NCI-H226 (cell line): ENCODE results near the gene DNHD1.
"Not testable (repeated sequence)": the region's sequence is repeated elsewhere in the genome, so short reads cannot be mapped to it uniquely, and the experiment has no call there.

Experiments
- DNase-seq: peaks from one replicate; pipeline ENCODE4 v3.0.0-alpha.2; 2015

Gene DNHD1

GRCh38 chr11:6480299-6480914 lies 16.7 kb upstream of the DNHD1 start:
- no peak for DNase-seq

- DNase-seq: peak; percentile 97
Observed at GRCh38 chr11:6481012-6481923, 15.8 kb upstream of the DNHD1 start, which contains the start of the genes ARFIP2 and TIMM10B. TSS of gene ARFIP2 (minus strand) at chr11:6481331. CDS start at chr11:6480421, 910 bp downstream. TSS of gene TIMM10B (plus strand) at chr11:6481501. CDS start at chr11:6481517, 16 bp downstream.

GRCh38 chr11:6481924-6482275 lies 15.2 kb upstream of the DNHD1 start:
- DNase-seq: no peak

DNA sequence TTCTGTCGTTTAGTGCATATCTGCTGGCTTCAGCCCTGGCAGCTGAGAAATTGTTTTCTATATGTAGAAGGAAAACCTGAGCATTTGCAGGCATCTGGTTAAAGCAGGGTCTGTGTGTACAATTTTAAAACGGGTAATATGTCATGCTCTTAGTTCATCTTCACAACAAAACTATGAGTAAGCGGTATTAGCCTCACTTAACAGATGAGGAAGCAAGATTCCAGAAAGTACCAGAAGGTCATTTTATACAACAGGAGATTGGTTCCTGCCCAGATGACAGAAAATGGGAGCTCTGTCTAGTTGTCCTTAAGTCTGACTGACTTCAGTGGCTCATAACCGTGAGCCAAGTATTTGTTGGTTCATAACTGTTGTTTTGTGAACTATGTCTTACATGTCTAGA lies 14.6 kb upstream of the DNHD1 start:
- no peak for DNase-seq

GRCh38 chr11:6483015-6483414 lies 14.1 kb upstream of the DNHD1 start:
- no peak for DNase-seq

- peak; percentile 15 for DNase-seq
Observed at GRCh38 chr11:6485661-6486060, 11.4 kb upstream of the DNHD1 start.

- DNase-seq: no peak
Observed at GRCh38 chr11:6486256-6486655, 10.8 kb upstream of the DNHD1 start.

GRCh38 chr11:6486938-6487337 lies 10.1 kb upstream of the DNHD1 start:
- DNase-seq: no peak

DNA sequence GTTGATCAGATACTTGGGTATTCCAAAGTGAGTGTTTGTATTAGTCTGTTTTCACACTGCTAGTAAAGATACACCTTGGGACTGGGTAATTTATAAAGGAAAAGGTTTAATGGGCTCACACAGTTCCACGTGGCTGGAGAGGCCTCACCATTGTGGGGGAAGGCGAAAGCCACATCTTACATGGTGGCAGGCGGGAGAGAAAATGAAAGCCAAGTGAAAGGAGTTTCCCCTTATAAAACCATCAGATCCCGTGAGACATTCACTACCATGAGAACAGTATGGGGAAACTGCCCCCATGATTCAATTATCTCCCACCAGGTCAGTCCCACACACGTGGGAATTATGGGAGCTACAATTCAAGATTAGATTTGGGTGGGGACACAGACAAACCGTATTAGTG lies 8.7 kb upstream of the DNHD1 start:
- DNase-seq: no peak

- no peak for DNase-seq
Observed at GRCh38 chr11:6488821-6489220, 8.3 kb upstream of the DNHD1 start.

GRCh38 chr11:6489306-6489705 lies 7.8 kb upstream of the DNHD1 start:
- DNase-seq: no peak

DNA sequence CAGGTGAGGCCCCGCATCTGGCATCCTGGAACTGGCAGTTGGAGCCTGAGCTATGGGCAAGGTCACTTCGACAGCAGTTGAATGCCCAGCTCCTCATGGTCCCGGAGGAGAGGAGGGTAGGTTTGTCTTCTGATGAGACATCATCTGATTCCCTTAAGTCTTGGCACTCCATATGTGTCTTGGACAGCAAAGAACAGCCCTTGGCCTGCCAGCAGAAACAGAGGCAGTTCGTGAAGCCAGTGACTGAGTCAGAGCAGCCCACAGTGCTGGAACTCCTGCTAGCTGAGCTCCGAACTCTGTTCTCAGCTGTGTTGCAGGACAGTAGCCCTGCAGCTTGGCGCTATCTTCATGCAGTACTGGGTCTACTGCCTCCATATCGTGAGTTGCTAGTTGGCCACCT lies 1.0 kb downstream of the DNHD1 start:
- no peak for DNase-seq

DNA sequence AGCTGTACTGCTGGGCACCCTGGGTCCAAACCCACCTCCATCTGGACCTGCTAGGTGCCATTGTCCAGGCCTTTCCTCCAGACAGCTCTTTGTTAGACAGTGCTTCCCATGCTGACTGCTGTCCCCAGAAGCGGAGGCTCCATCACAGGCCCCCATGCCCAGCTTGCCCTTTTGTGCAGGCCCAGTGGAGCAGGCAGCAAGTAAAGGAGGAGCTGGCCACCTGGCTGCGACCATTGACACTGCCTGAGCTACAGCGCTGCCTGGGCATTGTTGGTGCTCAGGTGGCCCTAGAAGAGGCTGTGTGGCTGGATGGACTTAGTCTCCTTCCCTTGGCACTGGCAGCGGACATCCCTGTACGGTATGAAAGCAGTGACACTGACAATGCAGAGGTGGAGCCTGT lies 1.5 kb downstream of the DNHD1 start:
- no peak for DNase-seq

DNA sequence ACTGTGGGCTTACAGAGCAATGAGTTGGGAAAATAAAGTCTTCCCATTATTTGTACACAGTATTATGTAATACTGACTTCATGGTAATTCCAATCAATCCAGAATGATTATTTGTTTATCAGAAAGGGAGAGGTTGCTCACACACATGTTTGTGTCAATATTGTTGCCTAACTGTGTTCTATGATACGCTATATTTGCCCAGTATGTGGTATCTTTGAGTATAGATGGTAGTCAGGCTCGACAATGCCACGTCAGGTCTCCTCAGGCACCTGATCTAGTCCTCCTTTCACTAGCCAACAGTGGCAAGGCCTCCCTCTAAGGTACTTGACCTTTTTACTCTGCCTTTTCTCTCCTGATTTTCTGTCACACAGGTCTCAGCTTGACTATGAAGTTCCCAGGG lies 5.3 kb downstream of the DNHD1 start:
- DNase-seq: no peak

GRCh38 chr11:6504166-6504565 lies 7.1 kb downstream of the DNHD1 start:
- DNase-seq: no peak

- DNase-seq: peak; percentile 9
Observed at GRCh38 chr11:6505577-6506240, 8.6 kb downstream of the DNHD1 start.

- DNase-seq: no peak
Observed at GRCh38 chr11:6516865-6517264, 19.8 kb downstream of the DNHD1 start.

DNA sequence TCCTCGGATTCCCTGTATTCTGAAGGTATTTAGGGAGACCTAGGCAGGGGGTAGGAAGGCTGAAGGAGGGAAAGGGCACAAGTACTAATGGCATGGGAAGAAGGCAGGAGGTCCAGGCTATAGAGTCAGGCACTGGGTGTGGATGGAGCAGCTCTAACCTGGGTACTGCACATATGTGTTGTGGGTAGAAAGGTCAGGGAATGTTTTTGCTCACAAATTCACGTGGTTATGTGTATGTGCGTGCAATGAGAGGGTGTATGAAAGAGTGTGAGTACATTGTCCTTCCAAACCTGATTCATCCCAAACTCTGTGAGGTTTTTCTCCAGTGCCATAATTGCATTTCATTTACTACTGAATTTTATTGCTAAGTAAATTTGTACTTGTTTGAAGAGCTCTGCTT lies 23.2 kb downstream of the DNHD1 start:
- DNase-seq: no peak

DNA sequence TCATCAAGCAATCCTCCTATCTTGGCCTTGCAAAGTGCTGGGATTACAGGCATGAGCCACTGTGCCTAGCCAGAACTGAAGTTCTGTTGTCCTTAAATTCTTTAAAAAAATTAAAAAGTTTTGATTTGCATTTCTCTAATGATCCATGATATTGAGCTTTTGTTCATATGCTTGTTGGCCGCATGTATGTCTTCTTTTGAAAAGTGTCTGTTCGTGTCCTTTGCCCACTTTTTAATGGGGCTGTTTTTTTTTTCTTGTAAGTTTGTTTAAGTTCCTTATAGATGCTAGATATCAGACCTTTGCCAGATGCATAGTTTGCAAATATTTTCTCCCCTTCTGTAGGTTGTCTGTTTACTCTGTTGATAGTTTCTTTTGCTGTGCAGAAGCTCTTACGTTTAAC lies 24.9 kb downstream of the DNHD1 start:
- not testable (repeated sequence) for DNase-seq

- DNase-seq: peak; percentile 37
Observed at GRCh38 chr11:6523253-6523652, 26.2 kb downstream of the DNHD1 start.

GRCh38 chr11:6526411-6527135 lies 29.5 kb downstream of the DNHD1 start:
- DNase-seq: no peak

GRCh38 chr11:6529266-6529665 lies 32.2 kb downstream of the DNHD1 start:
- no peak for DNase-seq

DNA sequence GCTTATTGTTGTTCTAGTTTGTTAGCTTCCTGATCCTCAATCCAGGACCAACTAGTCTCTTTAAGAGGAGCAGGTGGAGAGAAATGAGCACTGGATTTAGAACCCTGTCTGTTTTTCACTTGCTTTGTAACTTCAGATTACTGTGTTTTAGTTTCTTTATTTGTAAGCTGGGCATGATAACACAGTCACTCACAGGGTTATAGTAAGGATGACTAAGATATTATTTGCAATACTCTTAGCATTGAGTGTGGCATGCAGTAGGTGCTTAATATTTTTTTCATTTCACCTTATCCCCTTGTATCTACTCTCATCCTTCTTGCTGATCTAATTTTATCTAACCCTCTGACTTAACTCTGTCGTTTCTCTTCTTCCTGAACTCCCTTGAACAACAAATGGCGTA lies 33.8 kb downstream of the DNHD1 start:
- no peak for DNase-seq
